Dendritic cell treated with granulocyte-macrophage colony-stimulating factor and Interleukin-4, amounts not matched to agents 40 ng/mL and 50 ng/mL, for 4 days (primary cell): ENCODE data around the gene ITPA.
"Not testable (repeated sequence)": the region's sequence is repeated elsewhere in the genome, so short reads cannot be mapped to it uniquely, and the experiment has no call there.

Source experiments
- H3K27ac Mint-ChIP-seq: one replicate; pipeline ENCODE4 v1.8.0; 2022; ENCODE audit warnings: mild to moderate bottlenecking, mixed read lengths
- H3K27me3 Mint-ChIP-seq: one replicate; pipeline ENCODE4 v1.8.0; 2022; ENCODE audit warnings: mild to moderate bottlenecking, mixed read lengths
- H3K36me3 Mint-ChIP-seq: one replicate; pipeline ENCODE4 v1.8.0; 2022; ENCODE audit warnings: low read depth, mixed read lengths
- H3K4me1 Mint-ChIP-seq: one replicate; pipeline ENCODE4 v1.8.0; 2022; ENCODE audit warnings: low read depth, mixed read lengths
- H3K4me3 Mint-ChIP-seq: one replicate; pipeline ENCODE4 v1.8.0; 2022; ENCODE audit warnings: mild to moderate bottlenecking, moderate library complexity, mixed read lengths
- H3K9me3 Mint-ChIP-seq: one replicate; pipeline ENCODE4 v1.8.0; 2022; ENCODE audit warnings: mixed read lengths
- intact Hi-C: fragments of 100-400 bp; cut with micrococcal nuclease; formaldehyde crosslinking; loops from one replicate; pipeline ENCODE4 v1.15.0; 2022

Gene ITPA

DNA sequence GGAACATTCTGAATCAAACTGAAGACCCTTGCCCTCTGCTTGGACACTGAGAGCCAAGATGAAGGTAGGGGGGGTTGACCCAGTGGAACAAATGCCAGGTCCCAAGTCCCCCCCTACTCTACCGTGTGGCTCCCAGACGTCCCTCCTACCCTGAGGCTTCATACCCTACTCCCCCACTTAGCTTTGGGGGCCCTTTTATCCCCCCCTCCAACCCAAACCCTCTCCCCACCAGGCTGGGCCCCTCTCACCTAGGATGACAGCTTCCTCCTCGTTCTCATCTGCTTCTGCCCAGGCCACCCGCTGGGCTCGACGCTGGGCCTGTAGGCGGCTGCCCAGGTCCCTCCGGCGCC is 6.4 kb upstream of the ITPA start:
- intact Hi-C loops = no loop called here
- Mint-ChIP-seq H3K4me1 (peaks cover 23% of the 10 kb centered on the region), H3K9me3 (no peaks in the 10 kb centered on the region), H3K27me3 (no peaks in the 10 kb centered on the region), H3K27ac (peak overlapping the region; percentile 88), H3K4me3 (peak overlapping the region; percentile 88), H3K36me3 (peaks cover 64% of the 10 kb centered on the region)

DNA sequence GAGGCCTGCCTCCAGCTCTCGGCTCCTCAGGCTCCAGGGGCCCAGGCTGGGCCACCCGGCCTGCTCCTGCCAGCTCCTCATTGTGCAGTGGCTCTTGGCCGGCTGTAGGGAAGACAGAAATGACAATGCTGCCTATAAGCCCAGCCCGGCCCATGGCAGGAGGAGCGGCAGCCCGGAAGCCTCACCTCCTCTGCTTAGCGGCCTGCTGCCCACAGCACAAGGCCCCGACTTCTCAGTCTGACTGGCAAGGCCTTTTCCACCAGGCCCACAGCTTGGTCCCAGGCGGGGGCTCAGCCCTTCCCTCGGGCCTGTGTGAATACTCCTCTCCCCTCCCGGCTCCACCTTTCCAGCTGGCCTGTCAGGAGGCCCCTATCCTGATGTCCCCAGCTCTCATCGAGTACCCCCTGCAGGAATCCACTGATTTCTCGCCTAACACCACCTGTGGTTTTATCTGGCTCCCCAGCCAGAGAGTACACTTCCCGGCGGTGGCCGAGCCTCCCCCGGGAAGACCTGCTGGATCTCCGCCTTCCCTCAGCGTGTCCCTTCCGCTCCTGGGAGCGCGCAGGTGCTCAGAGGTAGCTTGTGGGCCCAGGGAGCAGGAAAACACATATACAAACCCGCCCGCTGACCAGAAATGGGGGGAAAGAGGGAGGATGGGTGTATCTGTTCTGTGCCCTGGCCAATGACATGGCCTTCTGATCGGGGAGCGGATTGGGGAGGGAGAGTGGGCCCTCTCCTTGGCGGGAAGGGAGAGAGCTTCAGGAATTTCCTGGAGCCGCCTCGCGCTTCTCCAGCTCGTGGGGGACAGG is 5.8 kb upstream of the ITPA start:
- peaks cover 29% of the 10 kb centered on the region for H3K4me1 Mint-ChIP-seq
- peaks cover 59% of the 10 kb centered on the region for H3K36me3 Mint-ChIP-seq
- H3K27me3 Mint-ChIP-seq = no peaks in the 10 kb centered on the region
- H3K27ac Mint-ChIP-seq = peak overlapping the region; percentile 88
- H3K4me3 Mint-ChIP-seq = peak overlapping the region; percentile 88
- H3K9me3 Mint-ChIP-seq = no peaks in the 10 kb centered on the region
- intact Hi-C loops = no loop called here

DNA sequence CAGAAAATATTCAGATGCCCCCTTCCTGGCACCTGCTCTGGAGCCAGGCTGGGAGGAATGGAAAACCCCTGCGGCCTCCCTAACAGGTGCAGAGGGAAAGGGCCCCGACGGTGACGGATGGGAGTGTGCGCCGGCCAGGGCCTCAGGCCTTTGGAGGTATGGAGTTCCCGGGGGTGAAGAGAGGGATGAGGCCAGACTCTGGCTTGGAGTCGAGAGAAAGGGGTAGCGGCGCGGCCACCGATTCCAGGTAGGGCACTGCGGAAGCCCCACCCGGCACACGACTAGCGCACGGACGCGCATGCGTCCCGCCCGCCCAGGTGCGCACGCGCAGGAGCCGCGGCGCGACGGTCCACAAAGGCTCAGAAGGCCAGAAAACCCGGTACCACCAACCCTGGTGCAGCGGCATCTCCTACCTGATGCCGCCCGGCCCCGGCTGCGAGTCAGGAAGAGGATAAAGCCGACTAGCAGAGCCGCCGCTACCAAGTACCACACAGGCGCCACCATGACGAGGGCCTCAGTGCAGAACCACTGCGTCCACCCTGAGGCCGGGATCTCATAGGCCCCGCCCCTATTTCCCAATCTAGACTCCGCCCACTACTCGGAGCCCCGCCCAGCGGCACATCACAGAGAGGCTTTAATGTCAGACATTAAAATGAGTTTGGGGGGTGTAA is 5.0 kb upstream of the ITPA start, which contains the start of gene DDRGK1:
DDRGK1 (minus strand) TSS at position 559 of the 671 bp plus-strand sequence; CDS start at position 504, 55 bp downstream.
- intact Hi-C loops = no loop called here
- Mint-ChIP-seq H3K4me1 (peaks cover 34% of the 10 kb centered on the region), H3K36me3 (peaks cover 59% of the 10 kb centered on the region), H3K27me3 (no peaks in the 10 kb centered on the region), H3K9me3 (no peaks in the 10 kb centered on the region), H3K4me3 (peak within 1 kb of the TSS; percentile 88), H3K27ac (peak within 1 kb of the TSS; percentile 88)

DNA sequence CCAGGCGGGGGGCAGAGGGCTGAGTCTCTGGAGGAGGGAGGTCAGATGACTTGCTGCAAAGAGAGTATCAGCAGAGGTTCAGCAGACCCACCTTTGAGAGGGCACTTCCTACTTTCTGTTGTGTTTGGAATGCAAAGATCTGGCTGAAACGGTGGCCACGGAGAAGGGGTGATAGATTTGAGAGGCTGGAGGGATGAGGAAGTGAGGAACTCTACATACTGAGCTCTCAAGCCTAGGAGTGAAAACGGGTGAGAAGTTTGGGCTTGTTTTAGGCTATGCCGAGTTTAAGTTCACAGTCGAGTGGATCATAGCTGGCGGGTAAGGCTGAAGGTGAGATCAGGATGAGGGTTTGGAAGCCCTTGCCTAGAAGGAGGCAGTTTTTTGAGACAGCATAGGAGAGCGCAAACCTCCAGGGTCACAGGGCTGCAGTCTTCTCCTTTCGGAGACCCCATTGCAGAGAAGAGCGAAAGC is 477 bp upstream of the ITPA start:
- peak overlapping the region; percentile 96 for H3K4me3 Mint-ChIP-seq
- peaks cover 36% of the 10 kb centered on the region for H3K4me1 Mint-ChIP-seq
- H3K27me3 Mint-ChIP-seq = no peaks in the 10 kb centered on the region
- intact Hi-C loops = loop anchor here (1.0 kb wide), 1 partner anchor 50 kb away; the partner anchor contains the start of genes FASTKD5 and UBOX5
- H3K27ac Mint-ChIP-seq = peak overlapping the region; percentile 98
- no peaks in the 10 kb centered on the region for H3K9me3 Mint-ChIP-seq
- peaks cover 36% of the 10 kb centered on the region for H3K36me3 Mint-ChIP-seq

DNA sequence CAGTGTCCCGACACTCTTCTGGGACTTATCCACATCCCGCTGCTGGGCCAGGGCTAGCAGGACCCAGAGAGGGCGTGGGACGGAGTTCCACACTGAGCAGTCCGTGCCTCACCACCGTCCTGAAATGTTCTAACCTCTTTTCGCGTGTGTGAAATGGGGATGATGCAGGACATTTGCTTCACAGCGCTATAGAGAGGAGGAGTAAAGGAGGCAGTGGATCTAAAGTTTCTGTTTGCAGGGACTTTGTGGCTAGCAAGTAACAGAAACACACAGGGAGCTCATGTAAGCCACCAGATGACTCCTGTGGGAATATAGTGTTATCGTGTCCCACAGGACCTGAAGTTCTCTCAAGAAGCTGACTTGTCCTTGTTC is 634 bp downstream of the ITPA start:
- Mint-ChIP-seq H3K9me3 (no peaks in the 10 kb centered on the region), H3K36me3 (peaks cover 40% of the 10 kb centered on the region), H3K27me3 (no peaks in the 10 kb centered on the region), H3K4me1 (peaks cover 44% of the 10 kb centered on the region), H3K27ac (peak overlapping the region; percentile 98), H3K4me3 (peak overlapping the region; percentile 96)
- intact Hi-C loops = loop anchor here (1.0 kb wide), 1 partner anchor 51 kb away; the partner anchor contains the start of genes FASTKD5 and UBOX5

GRCh38 chr20:3210346-3210745 is 1.0 kb downstream of the ITPA start:
- Mint-ChIP-seq H3K36me3 (peaks cover 42% of the 10 kb centered on the region), H3K27me3 (no peaks in the 10 kb centered on the region), H3K27ac (peak overlapping the region; percentile 98), H3K9me3 (no peaks in the 10 kb centered on the region), H3K4me3 (peak overlapping the region; percentile 96), H3K4me1 (peaks cover 48% of the 10 kb centered on the region)
- intact Hi-C loops = no loop called here

DNA sequence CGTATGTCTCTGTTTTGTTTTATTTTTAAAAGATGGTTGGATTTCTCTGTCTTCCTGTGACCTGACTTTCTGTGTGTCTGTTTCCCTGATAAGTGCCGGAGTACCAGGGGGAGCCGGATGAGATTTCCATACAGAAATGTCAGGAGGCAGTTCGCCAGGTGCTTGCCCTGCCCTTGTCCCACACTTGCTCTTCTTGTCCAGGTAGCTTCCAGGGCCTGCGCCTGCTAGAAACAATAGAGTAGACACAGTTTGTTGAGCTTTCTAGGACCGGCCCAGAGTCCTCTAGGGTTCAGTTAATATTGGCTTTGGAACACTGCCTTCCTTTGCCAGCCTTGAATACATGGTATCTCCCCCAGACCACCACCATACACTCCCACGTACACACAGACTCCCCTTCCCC is 3.9 kb downstream of the ITPA start:
- no peak overlapping the region for H3K4me3 Mint-ChIP-seq
- no peaks in the 10 kb centered on the region for H3K27me3 Mint-ChIP-seq
- no peaks in the 10 kb centered on the region for H3K9me3 Mint-ChIP-seq
- H3K36me3 Mint-ChIP-seq = peaks cover 54% of the 10 kb centered on the region
- intact Hi-C loops = no loop called here
- peaks cover 48% of the 10 kb centered on the region for H3K4me1 Mint-ChIP-seq
- H3K27ac Mint-ChIP-seq = no peak overlapping the region

DNA sequence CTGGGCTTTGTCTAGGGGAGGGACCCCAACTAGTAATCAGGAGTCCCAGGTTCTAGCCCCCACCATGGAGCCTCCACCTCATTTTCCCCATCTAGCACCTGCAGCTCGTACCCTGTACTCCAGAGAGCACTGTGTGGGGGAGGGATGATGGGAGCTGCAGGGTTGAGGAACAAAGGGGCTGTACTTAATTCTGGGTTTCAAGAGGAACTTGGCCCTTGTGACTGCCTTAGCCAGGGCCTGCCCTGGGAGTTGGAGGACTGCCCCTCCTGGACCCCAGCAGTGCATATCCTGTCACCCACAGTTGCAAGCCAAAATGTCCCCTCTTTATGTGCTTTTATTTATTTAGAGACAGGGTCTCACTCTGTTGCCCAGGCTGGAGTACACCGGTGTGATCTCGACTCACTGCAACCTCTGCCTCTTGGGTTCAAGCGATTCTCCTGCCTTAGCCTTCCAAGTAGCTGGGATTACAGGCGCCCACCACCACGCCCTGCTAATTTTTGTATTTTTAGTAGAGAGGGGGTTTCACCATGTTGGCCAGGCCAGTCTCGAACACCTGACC is 6.1 kb downstream of the ITPA start:
- H3K4me3 Mint-ChIP-seq, H3K9me3 Mint-ChIP-seq, H3K27me3 Mint-ChIP-seq, intact Hi-C loops: not testable (repeated sequence)
- peaks cover 38% of the 10 kb centered on the region for H3K4me1 Mint-ChIP-seq
- peaks cover 56% of the 10 kb centered on the region for H3K36me3 Mint-ChIP-seq
- H3K27ac Mint-ChIP-seq = peak overlapping the region; percentile 37

- no peaks in the 10 kb centered on the region for H3K9me3 Mint-ChIP-seq
- H3K36me3 Mint-ChIP-seq = peaks cover 77% of the 10 kb centered on the region
- peaks cover 37% of the 10 kb centered on the region for H3K4me1 Mint-ChIP-seq
- peak overlapping the region; percentile 70 for H3K27ac Mint-ChIP-seq
- peak overlapping the region; percentile 39 for H3K4me3 Mint-ChIP-seq
- intact Hi-C loops = no loop called here
- H3K27me3 Mint-ChIP-seq = no peaks in the 10 kb centered on the region
Measured at GRCh38 chr20:3218307-3218988, 9.2 kb downstream of the ITPA start.

DNA sequence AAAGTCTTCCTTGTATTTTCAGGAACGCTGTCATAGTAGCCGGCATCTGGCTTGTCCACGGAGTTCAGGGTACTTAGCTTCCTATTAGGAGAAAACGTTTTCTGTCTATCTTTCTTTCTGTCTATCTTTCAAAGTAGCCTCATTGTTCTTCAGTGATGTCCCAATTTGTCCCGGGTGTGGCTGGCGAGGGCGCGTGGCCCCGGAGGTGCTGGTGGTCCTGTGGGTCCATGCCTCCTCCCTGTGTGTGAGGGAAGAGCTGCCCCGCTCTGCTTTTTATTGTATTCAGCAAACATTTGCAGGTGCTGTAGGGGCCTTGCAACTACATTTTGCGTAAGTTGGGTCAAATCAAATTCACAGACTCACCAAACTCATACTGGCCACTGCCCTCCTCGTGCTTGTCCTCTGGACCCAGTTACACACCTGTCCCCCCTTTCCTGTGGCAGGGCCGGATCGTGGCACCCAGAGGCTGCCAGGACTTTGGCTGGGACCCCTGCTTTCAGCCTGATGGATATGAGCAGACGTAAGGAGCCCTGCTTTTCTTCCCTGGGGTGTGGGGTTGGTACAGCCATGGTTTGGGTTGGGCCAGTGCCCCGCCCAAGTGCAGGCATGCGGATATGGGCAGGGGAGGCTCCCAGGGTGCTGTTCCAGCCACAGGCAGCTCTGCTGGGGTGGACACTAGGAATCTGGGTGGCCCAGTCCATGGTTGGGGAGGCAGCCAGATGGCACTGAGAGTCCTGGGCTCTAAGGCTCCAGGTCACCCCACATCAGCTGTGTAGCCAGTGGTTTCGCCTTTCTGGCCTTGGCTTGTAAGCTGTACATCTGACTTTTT is 12.3 kb downstream of the ITPA start:
- Mint-ChIP-seq H3K9me3 (no peaks in the 10 kb centered on the region), H3K36me3 (peaks cover 68% of the 10 kb centered on the region), H3K4me3 (no peak overlapping the region), H3K27me3 (no peaks in the 10 kb centered on the region), H3K4me1 (peaks cover 16% of the 10 kb centered on the region), H3K27ac (no peak overlapping the region)
- intact Hi-C loops = no loop called here

DNA sequence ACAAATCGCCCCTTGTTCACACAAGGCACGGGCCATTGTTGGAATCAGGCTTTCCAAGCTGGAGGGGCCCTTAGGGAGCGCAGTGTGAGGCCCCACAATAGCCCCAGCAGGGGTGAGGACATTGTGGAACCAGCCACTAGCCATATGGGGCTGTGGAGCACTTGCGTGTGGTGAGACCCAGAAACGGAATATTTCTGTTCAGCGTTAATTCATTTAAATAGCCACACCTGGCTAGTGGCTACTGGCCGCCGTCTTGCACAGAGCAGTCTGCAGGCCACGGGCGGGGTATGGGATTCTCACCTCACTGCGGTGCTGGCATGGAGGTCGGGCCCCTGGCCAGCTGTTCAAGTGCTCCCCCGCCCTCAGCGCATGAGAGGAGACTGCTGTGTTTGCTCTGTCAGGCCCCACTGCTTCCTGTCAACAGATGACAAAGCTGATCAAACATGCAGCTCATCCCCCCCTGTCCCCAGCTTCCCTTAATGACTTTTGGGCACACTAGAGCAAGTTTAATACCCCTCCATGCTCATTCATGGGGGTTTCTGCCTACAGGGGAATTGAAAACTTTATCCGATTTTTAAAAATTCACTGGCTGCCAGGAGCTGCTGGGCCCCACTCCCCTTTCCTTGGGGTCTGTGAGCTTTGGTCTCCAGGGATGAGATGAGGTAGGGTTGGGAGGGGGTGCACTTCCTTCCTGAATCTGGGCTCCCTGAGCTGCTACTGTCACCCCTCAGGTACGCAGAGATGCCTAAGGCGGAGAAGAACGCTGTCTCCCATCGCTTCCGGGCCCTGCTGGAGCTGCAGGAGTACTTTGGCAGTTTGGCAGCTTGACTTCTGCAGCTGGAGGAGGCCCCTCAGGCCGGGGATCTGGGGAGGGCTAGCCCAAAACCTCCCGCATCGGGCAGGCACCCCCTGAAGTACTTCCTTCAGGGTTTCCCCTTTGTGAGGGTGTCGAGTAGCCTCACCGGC is 13.6 kb downstream of the ITPA start:
- intact Hi-C loops = no loop called here
- Mint-ChIP-seq H3K27ac (peak overlapping the region; percentile 45), H3K36me3 (peaks cover 75% of the 10 kb centered on the region), H3K4me1 (peaks cover 15% of the 10 kb centered on the region), H3K27me3 (no peaks in the 10 kb centered on the region), H3K4me3 (no peak overlapping the region), H3K9me3 (no peaks in the 10 kb centered on the region)

DNA sequence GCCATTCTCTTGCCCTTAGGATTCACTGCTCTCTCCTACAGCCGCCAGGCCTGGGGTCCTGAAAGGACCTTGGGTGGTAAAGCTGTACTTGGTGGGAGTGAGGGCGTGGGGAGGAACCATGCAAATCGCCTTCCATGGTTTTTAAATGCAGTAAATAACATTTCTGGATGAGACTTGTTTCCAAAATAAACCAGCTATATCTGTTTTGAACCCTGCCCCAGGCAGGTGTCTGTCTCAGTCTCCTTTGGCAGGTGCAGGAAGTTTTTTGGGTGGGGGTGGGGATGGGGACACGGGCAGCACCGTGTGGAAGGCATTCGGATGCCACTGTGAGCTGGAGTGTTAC is 14.3 kb downstream of the ITPA start:
- Mint-ChIP-seq H3K27ac (peak overlapping the region; percentile 45), H3K4me3 (no peak overlapping the region), H3K36me3 (peaks cover 71% of the 10 kb centered on the region), H3K4me1 (peaks cover 8% of the 10 kb centered on the region), H3K27me3 (no peaks in the 10 kb centered on the region), H3K9me3 (no peaks in the 10 kb centered on the region)
- intact Hi-C loops = no loop called here
